Measurements from ENCODE around the gene GYS1.

GYS1 gene

DNA sequence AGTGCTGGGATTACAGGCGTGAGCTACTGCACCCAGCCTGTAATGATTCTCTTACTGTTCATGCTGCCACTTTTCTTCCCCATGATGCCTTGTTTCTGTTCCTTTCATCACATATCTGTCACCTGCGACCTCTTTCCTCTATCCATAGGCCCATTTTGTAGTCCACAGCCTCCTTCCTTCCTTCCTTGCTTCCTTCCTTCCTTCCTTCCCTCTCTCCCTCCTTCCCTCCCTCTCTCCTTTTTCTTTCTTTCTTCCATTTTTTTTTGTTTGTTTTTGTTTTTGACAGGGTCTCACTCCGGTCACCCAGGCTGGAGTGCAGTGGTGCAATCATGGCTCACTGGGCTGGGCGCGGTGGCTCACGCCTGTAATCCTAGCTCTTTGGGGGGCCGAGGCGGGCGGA is 4.2 kb downstream of the GYS1 start:
- no peak for DNase-seq (ENCODE audit: low spot score)

DNA sequence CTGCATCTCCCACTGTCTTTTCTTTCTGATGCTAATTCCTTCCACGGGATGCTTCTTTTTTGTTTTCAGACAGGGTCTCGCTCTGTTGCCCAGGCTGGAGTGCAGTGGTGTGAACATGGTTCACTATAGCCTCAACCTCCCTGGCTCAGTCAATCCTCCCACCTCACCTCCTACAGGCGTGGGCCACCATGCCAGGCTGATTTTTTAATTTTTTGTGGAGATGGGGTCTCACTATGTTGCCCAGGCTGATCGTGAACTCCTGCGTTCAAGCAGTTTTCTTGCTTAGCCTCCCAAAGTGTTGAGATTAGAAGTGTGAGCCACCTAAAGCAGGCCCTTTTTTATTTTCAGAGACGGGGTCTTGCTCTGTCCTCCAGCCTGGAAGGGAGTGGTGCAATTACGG is 4.8 kb downstream of the GYS1 start:
- DNase-seq (ENCODE audit: low spot score): no peak

DNA sequence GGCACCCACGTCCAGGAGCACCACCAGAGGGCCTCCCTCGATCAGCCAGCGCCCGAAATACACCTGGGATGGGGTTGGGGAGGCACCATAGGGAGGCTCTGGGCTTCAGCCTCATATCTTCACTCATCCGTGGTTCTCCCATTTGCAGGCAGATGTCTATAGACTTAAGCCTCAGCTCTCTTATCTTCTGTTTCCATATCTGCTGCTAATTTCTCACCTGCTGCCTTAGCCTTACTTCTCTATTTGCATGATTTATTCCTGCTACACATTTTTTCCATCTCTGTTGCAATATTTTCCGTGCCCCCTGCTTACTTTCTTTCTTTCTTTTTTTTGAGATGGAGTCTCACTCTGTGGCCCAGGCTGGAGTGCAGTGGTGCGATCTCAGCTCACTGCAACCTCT is 5.8 kb downstream of the GYS1 start:
- no peak for DNase-seq (ENCODE audit: low spot score)

DNA sequence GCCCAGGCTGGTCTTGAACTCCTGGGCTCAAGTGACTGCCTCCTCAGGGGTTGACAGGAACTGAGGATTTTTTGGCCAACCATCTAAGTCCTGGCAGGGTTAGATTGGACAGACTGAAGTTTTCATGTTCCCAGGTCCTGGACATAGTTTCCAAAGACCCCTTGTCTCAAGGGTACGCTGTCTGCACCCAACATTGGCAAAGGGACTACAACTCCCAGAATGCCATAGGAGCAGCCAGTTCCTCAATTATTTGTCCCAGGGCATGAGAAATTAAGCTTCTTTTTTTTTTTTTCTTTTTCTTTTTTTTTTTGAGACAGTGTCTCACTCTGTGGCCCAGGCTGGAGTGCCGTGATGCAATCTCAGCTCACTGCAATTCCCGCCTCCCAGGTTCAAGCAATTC is 6.9 kb downstream of the GYS1 start:
- no peak for DNase-seq (ENCODE audit: low spot score)

DNA sequence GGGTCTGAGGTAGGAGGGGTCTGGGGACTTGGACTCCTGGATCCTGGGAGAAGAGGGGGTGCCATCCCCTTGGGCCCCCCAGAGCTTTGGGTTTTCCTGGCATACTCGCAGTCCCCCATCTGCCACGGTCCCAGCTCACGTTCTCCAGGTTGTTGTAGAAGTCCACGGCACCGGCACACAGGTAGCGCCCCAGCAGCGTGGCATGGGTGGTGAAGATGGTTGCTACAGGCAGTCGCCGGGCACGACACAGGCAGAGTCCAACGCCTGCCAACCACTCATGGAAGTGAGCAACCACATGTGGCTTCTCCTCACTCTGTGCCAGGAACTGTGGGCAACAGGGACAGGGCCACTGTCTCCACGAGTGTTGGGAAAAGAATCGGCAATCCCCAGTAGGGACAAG is 7.4 kb downstream of the GYS1 start:
- DNase-seq (ENCODE audit: low spot score): no peak

DNA sequence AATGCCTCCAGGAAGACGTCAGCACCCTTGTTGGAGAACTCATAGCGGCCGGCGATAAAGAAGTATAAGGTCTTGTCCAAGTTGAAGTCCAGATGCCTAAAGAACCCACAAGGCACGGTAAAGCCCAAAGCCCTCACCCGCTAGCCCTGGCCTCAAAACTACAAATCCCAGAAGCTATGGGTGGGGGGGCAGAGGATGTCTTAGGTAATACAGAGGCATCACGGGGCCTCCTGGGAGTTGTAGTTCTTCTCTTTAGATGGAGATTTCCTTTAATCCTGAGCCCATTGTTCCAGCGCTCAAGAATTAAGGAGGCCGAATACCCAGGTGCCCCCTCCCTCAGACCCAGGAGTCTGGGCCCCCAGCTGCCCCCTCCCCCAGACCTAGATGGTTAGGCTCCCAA is 10.8 kb downstream of the GYS1 start:
- no peak for DNase-seq (ENCODE audit: low spot score)

DNA sequence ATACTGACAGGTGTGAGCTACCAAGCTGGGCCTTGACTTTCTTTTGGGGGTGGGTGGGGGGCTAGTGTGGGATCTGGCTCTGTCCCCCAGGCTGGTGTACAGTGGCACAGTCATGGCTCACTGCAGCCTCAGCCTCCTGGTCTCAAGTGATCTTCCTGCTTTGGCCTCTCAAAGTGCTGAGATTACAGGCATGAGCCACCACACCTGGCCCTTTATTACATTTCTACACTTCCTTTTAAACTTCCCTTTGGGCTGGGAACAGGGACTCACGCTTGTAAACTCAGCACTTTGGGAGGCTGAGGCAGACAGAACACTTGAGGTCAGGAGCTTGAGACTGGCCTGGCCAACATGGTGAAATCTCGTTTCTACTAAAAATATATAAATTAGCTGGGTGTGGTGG is 16.0 kb downstream of the GYS1 start:
- DNase-seq (ENCODE audit: low spot score): no peak

DNA sequence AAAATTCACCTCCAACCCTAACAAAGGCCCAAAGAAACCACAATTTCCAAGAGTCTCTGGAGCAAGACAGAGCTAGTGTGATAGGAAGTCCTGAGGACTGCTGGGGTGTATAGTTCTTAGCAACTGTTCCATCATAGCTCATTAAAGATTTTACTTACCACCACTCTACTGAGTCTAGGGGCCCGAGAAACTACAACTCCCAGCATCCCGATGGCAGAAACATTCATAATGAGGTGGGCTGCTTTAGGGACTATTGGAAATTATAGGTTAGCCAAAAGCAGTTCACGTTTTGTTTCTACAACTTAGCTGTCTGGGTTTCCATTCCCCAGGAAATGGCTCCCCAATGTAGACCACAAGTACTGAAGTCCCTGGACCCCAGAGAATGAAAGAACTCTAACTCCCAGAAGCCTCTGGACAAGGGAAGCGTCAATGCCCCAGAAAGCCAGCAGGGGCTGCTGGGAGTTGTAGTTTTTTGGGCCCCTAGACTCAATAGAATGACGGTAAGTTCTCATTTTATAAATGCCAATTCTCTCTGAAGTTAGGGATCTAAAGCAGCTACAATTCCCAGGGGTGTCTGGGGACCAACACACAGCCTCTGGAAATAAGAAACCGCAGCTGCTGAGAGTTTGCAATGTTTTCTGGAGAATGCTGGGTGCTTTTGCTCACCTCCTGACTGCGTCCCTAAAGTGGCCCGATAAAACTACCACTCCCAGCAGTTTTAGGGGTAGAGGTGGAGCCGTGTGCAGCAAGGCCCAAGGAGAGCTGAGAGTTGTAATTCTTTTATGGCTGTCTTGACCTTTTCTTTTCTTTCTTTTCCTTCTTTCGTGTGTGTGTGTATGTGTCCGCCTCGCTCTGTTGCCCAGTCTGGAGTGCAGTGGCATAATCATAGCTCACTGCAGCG is 16.9 kb downstream of the GYS1 start:
- no peak for DNase-seq (ENCODE audit: low spot score)

DNA sequence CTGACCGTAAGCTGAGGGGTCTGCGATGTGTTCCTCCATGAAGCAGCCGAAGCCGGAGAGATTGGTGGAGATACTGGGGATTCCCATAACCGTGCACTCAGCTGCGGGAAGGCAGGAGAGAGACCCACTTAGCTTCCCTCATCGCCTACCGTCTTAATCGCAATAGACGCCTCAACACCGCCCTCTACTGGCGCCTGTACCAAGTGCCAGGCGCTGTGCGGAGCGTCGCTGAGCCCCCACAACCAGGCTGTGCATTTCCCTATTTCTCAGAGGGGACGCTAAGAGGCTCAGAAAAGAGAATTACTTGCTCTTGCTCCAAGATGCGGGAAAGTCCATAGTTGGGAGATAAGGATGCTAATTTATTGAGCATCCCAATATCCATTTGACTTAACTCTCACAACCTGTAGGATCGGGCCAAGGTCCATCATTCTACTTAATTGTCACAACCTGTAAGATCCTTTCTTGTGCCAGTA is 22.1 kb downstream of the GYS1 start:
- DNase-seq (ENCODE audit: low spot score): peak; percentile 74

DNA sequence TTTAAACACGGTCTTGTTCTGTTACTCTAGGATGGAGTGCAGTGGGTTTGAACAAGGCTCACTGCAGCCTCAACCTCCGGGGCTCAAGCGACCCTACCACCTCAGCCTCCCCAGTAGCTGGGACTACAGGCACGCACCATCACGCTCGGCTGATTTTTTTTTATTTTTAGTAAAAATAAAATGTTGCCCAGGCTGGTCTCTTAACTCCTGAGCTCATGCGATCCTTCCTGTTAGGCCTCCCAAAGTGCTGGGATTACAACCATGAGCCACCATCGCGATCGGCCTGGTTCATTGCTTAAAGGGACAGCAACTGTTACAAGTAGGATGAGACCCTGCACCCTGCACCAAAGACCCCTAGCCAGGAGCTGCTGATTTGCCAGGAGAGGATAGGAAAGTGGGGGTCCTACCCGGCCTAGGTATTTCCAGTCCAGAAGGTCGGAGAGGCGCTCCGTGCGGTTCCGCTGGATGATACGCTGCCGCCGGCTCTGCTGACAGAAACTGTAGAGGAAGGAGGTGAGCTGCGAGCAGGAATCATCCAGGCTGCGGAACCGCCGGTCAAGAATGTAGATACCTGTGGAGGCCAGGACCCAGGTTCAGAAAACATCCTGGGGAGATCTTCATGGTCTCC is 22.9 kb downstream of the GYS1 start:
- DNase-seq (ENCODE audit: low spot score): no peak

DNA sequence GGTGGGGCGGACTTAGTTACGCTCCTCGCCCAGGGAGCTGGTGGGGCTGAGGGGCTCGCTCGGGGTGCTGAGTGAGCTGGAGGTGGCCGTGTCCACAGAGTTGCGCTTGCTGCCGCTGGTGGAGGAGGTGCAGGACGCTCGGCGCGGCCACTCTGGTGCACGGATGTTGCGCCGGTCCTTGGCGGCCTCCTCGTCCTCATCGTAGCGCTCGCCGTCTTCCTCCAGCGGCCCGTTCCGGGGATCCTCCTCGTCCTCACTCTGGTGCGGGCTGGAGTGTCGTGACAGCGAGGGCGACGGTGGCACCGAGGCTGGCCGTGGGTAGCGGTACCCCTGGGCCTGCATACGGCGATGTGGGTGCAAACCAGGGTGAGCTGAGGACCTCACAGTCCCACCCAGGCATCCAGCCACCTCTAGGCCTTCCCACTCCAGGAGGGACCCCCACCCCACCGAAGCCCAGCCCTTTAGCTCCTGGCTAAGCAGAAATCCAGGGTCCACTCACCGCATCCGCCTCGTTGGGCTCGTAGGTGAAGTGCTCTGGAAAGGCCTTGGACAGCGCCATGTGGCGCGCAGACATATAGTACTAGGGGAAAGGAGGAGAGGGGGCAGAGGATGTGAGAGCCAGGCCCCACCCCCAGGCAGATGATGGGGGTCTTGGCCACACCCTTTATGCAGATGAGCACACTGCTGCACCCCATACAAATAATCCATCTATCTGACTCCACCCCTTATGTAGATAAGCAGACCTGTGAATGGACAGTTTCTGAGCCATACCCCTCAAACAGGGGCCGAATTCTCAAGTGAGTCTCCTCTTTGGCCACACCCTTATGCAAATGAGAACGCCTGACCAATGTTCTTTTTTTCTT is 23.6 kb downstream of the GYS1 start:
- DNase-seq (ENCODE audit: low spot score): peak; percentile 34

DNA sequence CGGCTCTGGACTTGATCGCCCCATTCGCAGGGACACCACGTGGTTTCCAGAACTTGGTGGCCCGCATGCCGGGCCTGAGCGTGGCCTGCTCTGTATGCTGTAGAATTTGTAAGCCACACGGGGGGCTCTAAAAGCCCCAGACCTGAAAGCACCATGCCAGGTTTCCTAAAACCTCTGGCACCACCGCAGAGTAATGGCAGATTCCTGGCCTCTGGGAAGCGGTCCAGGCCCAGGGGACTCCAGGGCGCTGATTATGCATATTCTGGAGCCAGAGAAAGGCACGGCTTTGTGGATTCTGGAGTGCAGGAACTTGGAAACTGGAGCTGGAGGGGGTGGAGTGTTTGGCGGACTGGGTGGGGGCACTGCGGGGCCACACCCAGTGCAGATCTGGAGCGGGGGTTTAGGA is 24.3 kb downstream of the GYS1 start:
- no peak for DNase-seq (ENCODE audit: low spot score)

DNA sequence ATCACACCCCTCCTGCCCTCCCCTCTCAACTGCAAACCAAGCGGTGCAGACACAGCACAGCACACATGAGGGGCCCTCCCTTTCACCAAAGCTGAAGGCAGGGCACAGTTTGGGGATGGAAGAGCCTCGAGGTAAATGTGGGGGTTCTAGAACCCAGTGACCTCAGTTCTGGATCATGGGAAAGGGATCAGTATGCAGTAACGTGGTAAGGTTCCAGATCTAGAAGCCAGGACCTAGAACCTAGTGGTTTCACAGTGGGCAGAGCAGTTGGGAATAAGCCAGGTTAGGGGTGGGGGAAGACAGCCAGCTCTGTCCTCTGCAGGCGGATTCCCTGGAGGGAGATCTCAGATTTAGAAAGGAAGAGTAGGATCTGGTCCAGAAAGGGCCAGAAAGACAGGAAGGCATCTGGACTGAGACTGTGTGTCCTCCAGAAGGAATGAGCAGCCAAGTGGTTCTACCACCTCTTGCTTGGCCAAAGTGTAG is 24.9 kb downstream of the GYS1 start:
- DNase-seq (ENCODE audit: low spot score): no peak

DNA sequence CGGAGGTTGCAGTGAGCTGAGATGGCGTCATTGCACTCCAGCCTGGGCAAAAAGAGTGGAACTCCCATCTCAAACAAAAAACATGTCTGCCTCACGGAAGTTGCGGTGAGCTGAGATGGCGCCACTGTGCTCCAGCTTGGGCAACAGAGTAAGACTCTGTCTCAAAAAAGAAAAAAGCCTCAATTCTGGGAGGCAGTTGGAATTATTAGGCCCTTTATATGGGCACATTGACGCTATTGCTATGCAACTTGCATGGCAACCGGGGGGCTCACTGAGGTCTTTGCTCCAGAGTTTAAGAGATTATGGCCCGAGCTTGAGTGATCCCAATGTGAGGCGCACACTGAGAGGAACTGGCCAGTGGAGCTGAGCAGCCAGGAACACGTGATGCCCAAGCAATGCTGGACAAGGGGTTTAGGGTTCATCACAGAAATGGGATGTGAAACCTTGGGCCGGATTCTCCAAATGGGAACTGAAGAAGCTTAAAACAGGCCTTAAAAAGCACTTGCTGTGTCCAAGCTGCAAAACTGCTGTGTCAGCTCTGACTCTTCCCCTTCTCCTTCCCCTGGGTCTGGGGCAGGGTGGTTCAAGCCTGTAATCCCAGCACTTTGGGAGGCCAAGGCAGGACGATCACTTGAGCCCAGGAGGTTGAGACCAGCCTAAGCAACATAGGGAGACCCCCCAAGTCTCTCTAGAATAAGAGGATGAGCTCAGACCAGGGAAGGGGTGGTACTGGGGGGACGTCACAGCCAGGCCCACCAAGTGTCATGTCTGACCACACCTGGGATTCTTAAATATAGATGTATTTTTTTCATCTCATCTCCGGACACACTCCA is 25.5 kb downstream of the GYS1 start:
- DNase-seq (ENCODE audit: low spot score): peak; percentile 71

DNA sequence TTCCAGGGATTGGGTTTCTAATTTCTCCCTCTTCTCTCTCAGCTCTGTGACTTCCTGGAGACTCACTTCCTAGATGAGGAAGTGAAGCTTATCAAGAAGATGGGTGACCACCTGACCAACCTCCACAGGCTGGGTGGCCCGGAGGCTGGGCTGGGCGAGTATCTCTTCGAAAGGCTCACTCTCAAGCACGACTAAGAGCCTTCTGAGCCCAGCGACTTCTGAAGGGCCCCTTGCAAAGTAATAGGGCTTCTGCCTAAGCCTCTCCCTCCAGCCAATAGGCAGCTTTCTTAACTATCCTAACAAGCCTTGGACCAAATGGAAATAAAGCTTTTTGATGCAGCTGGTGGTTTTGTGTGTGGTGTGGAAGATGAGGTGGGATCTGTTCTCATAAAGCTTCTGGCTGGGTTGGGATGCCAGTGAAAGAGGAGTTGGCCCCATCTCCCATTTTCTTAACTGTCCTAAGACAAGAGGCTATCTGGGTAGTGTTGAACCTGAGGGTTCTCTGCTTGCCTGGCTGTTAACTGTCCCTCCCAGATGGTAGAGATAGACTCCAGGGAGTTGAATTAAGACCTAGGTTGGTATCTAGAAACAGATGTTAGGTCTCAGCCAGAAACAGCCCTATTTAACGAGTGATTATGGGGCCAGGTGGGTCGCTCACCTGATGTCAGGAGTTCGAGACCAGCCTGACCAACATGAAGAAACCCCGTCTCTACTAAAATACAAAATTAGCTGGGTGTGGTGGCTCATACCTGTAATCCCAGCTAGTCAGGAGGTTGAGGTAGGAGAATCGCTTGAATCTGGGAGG is 26.4 kb downstream of the GYS1 start:
- peak; percentile 55 for DNase-seq (ENCODE audit: low spot score)

DNA sequence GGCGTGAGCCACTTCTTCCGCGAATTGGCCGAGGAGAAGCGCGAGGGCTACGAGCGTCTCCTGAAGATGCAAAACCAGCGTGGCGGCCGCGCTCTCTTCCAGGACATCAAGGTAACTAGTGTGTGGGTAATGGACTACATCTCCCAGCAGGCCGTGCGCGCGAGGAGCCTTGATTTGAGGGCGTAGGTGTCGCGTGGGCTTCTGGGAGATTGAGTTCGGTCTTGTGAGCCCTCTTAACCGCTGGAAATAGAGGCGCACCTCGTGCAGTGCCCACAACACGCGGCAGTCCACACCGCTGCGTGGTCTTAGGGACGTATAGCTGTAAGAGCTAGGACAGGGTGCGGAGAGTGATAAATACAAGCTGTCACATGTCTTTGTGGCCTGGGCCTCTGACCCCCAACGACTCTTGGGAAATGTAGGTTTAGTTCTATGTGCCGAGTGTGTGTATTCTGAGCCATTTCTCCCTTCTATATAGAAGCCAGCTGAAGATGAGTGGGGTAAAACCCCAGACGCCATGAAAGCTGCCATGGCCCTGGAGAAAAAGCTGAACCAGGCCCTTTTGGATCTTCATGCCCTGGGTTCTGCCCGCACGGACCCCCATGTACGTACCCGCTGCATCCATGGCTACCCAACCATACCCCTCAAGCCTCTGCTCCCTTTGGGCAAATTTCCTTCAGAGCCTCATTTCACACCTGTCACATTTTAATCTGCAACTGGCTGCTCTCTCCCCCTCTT is 27.1 kb downstream of the GYS1 start:
- peak; percentile 84 for DNase-seq (ENCODE audit: low spot score)

DNA sequence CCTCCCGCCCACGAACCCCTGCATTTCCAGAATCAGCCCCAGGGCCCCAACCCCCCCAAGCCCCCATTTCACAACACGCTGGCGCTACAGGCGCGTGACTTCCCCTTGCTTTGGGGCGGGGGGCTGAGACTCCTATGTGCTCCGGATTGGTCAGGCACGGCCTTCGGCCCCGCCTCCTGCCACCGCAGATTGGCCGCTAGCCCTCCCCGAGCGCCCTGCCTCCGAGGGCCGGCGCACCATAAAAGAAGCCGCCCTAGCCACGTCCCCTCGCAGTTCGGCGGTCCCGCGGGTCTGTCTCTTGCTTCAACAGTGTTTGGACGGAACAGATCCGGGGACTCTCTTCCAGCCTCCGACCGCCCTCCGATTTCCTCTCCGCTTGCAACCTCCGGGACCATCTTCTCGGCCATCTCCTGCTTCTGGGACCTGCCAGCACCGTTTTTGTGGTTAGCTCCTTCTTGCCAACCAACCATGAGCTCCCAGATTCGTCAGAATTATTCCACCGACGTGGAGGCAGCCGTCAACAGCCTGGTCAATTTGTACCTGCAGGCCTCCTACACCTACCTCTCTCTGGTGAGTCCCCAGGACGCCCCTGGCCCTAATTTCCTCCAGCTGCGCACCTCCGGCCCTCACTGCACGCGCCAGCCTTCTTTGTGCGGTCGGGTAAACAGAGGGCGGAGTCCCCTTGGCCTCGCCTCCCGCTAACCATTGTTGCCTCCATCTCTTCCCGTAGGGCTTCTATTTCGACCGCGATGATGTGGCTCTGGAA is 27.9 kb downstream of the GYS1 start, which contains the start of gene FTL:
Gene FTL, plus strand, starts transcription at position 270 of the 766 bp plus-strand sequence. Its CDS starts 199 bp downstream, at position 469.
- peak; percentile 96 for DNase-seq (ENCODE audit: low spot score)

DNA sequence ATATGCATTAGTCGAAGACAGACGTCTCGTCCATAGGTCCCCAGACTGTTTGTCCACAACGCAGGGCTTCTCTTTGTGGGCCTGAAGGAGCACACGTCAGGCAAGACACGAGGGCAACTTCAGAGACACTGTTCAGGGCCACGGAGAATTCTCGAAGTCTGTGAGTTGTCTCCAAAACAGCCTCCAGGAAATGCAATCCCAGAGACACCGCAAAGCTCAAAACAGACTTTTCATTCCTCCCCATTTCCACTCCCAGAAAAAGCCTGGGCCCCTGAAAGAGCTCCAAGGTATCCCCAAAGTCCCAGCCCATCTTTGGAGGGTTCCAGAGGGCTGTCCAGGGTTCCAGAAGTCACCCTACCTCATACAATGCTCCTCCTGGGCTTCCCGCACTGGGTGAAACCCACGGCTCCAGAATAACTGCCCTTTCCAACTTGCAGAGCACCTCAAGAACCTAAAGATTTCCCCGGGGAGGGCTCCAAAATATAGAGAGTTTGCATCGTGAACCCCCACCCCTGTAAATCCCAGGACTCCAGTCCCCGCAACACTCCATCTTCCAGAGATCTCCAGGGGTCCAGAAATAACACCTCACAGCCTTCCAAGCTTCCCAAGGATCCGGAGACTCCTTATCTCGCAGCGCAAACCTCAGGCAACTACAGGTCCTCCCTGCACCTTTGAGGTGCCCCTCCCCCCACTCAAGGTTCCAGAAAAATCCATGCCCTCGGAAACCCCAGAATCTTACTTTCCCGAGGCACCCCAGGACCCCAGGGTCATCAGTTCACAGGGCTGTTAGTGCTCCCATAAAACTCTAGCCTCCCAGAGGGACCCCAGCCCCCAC is 28.7 kb downstream of the GYS1 start:
- DNase-seq (ENCODE audit: low spot score): peak; percentile 35
